HEK293 (cell line): ENCODE results near the gene C19orf33.

Experiments used
- EGR2 ChIP-seq: fragments of 450-650 bp; formaldehyde crosslinking; IDR thresholded peaks from 2 replicates; pipeline ENCODE4 v1.5.1; 2016; ENCODE audit warnings: low read depth, missing biosample characterization, missing genetic modification characterization
- KLF1 ChIP-seq: fragments of 450-650 bp; formaldehyde crosslinking; IDR thresholded peaks from 2 replicates; pipeline ENCODE4 v1.5.1; 2016; ENCODE audit warnings: missing biosample characterization, missing genetic modification characterization
- MYNN ChIP-seq: fragments of 450-650 bp; formaldehyde crosslinking; IDR thresholded peaks from 2 replicates; pipeline ENCODE4 v1.5.1; 2016; ENCODE audit warnings: missing biosample characterization, missing genetic modification characterization, borderline replicate concordance
- SCRT1 ChIP-seq: fragments of 450-650 bp; formaldehyde crosslinking; IDR thresholded peaks from 2 replicates; pipeline ENCODE4 v1.5.1; 2016; ENCODE audit warnings: missing biosample characterization, missing genetic modification characterization, borderline replicate concordance
- YY2 ChIP-seq: fragments of 450-650 bp; formaldehyde crosslinking; IDR thresholded peaks from 2 replicates; pipeline ENCODE4 v1.5.1; 2016; ENCODE audit warnings: missing biosample characterization, missing genetic modification characterization
- ZBTB48 ChIP-seq: fragments of 450-650 bp; formaldehyde crosslinking; IDR thresholded peaks from 2 replicates; pipeline ENCODE4 v1.5.1; 2016; ENCODE audit warnings: missing biosample characterization, missing genetic modification characterization
- ZFP69B ChIP-seq: fragments of 450-650 bp; formaldehyde crosslinking; IDR thresholded peaks from 2 replicates; pipeline ENCODE4 v1.5.1; 2016; ENCODE audit warnings: missing biosample characterization, missing genetic modification characterization
- ZNF133 ChIP-seq: fragments of 450-650 bp; formaldehyde crosslinking; IDR thresholded peaks from 2 replicates; pipeline ENCODE4 v1.5.1; 2016; ENCODE audit warnings: missing biosample characterization, missing genetic modification characterization
- ZNF146 ChIP-seq: fragments of 450-650 bp; formaldehyde crosslinking; IDR thresholded peaks from 2 replicates; pipeline ENCODE4 v1.5.1; 2016; ENCODE audit warnings: missing biosample characterization, missing genetic modification characterization
- ZNF155 ChIP-seq: fragments of 450-650 bp; formaldehyde crosslinking; IDR thresholded peaks from 2 replicates; pipeline ENCODE4 v1.5.1; 2016; ENCODE audit warnings: missing biosample characterization, missing genetic modification characterization
- ZNF221 ChIP-seq: fragments of 450-650 bp; formaldehyde crosslinking; IDR thresholded peaks from 2 replicates; pipeline ENCODE4 v1.5.1; 2017; ENCODE audit warnings: missing biosample characterization, missing genetic modification characterization, borderline replicate concordance
- ZNF223 ChIP-seq: fragments of 450-650 bp; formaldehyde crosslinking; IDR thresholded peaks from 2 replicates; pipeline ENCODE4 v1.5.1; 2016; ENCODE audit warnings: missing biosample characterization, missing genetic modification characterization
- ZNF23 ChIP-seq: fragments of 450-650 bp; formaldehyde crosslinking; IDR thresholded peaks from 2 replicates; pipeline ENCODE4 v1.5.1; 2016; ENCODE audit warnings: missing biosample characterization, missing genetic modification characterization, borderline replicate concordance
- ZNF366 ChIP-seq: fragments of 450-650 bp; formaldehyde crosslinking; conservative IDR thresholded peaks from 2 replicates; pipeline ENCODE4 v1.5.1; 2016; ENCODE audit warnings: missing biosample characterization, missing genetic modification characterization
- ZNF544 ChIP-seq: fragments of 450-650 bp; formaldehyde crosslinking; IDR thresholded peaks from 2 replicates; pipeline ENCODE4 v1.5.0; 2017; ENCODE audit warnings: missing biosample characterization, missing genetic modification characterization
- ZNF549 ChIP-seq: fragments of 450-650 bp; IDR thresholded peaks from 2 replicates; pipeline ENCODE4 v1.5.1; 2018; ENCODE audit warnings: missing biosample characterization, missing genetic modification characterization, mild to moderate bottlenecking, inconsistent platforms, moderate library complexity
- ZNF571 ChIP-seq: fragments of 450-650 bp; formaldehyde crosslinking; IDR thresholded peaks from 2 replicates; pipeline ENCODE4 v1.5.0; 2017; ENCODE audit warnings: missing biosample characterization, missing genetic modification characterization
- ZNF585B ChIP-seq: fragments of 450-650 bp; formaldehyde crosslinking; IDR thresholded peaks from 2 replicates; pipeline ENCODE4 v1.5.1; 2016; ENCODE audit warnings: missing biosample characterization, missing genetic modification characterization
- ZNF654 ChIP-seq: fragments of 450-650 bp; formaldehyde crosslinking; IDR thresholded peaks from 2 replicates; pipeline ENCODE4 v1.5.1; 2016; ENCODE audit warnings: low read depth, missing biosample characterization, missing genetic modification characterization
- ZNF658 ChIP-seq: fragments of 450-650 bp; formaldehyde crosslinking; IDR thresholded peaks from 2 replicates; pipeline ENCODE4; 2016; ENCODE audit warnings: missing biosample characterization, missing genetic modification characterization
- ZNF791 ChIP-seq: fragments of 450-650 bp; formaldehyde crosslinking; IDR thresholded peaks from 2 replicates; pipeline ENCODE4 v1.5.1; 2016; ENCODE audit warnings: missing biosample characterization, missing genetic modification characterization
- ZNF830 ChIP-seq: fragments of 450-650 bp; IDR thresholded peaks from 2 replicates; pipeline ENCODE4 v1.5.0; 2018; ENCODE audit warnings: missing biosample characterization, missing genetic modification characterization, low read depth, mild to moderate bottlenecking, moderate library complexity
- ZSCAN30 ChIP-seq: fragments of 450-650 bp; IDR thresholded peaks from 2 replicates; pipeline ENCODE4 v1.5.1; 2018; ENCODE audit warnings: missing biosample characterization, mild to moderate bottlenecking, missing genetic modification characterization, moderate library complexity
- TF ChIP-seq, protein P1 (sequence below): fragments of 450-650 bp; formaldehyde crosslinking; IDR thresholded peaks from 2 replicates; pipeline ENCODE4 v1.5.1; 2016; ENCODE audit warnings: missing biosample characterization, missing genetic modification characterization
- TF ChIP-seq, protein P2 (sequence below): fragments of 450-650 bp; formaldehyde crosslinking; IDR thresholded peaks from 2 replicates; pipeline ENCODE4 v1.5.1; 2016; ENCODE audit warnings: missing biosample characterization, missing genetic modification characterization
- TF ChIP-seq, protein P3 (sequence below): fragments of 450-650 bp; formaldehyde crosslinking; IDR thresholded peaks from 2 replicates; pipeline ENCODE4 v1.5.1; 2016; ENCODE audit warnings: missing biosample characterization, missing genetic modification characterization, low read depth
- TF ChIP-seq, protein P4 (sequence below): fragments of 450-650 bp; formaldehyde crosslinking; IDR thresholded peaks from 2 replicates; pipeline ENCODE4 v1.5.1; 2017; ENCODE audit warnings: missing biosample characterization, mild to moderate bottlenecking, missing genetic modification characterization, moderate library complexity
- TF ChIP-seq, protein P5 (sequence below): fragments of 450-650 bp; formaldehyde crosslinking; IDR thresholded peaks from 2 replicates; pipeline ENCODE4 v1.5.1; 2016; ENCODE audit warnings: missing biosample characterization, missing genetic modification characterization
- TF ChIP-seq, protein P6 (sequence below): fragments of 450-650 bp; formaldehyde crosslinking; IDR thresholded peaks from 2 replicates; pipeline ENCODE4 v1.5.1; 2016; ENCODE audit warnings: missing biosample characterization, missing genetic modification characterization

C19orf33 gene

DNA sequence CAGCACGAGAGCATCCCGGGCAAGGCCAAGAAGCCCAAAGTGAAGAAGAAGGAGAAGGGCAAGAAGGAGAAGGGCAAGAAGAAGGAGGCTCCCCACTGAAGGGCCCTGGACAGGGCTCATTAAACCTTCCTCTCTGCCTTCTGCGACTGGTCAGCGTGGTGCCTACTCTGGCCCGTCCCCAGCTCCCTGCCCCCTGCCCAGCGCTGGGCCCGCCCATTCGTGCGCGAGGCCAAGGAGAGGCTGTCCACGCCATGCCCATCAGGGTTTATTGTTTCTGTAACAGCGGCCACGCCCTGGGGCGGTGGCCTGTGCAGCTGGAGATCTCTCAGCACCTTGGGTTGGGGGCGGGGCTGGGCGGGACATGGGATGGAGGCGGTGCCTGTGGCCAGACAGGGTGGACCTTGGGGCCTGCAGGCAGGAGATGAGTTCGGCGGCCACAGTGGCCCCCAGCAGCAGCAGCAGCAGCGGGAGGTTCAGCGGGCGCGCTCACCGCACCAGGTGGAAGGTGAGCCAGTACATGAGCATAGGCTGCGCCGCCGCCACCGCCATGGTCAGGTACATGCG lies 897 bp downstream of the C19orf33 start (continued):
- TF ChIP-seq, protein P1, sequence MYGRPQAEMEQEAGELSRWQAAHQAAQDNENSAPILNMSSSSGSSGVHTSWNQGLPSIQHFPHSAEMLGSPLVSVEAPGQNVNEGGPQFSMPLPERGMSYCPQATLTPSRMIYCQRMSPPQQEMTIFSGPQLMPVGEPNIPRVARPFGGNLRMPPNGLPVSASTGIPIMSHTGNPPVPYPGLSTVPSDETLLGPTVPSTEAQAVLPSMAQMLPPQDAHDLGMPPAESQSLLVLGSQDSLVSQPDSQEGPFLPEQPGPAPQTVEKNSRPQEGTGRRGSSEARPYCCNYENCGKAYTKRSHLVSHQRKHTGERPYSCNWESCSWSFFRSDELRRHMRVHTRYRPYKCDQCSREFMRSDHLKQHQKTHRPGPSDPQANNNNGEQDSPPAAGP: peak; percentile 94
- TF ChIP-seq ZNF366 (tag by site-specific recombination) (0 out of 2 replicates have a peak, but pooled peaks have one; percentile 21), ZNF571 (no peak), SCRT1 (no peak), EGR2 (tag by site-specific recombination) (no peak), ZNF133 (tag by site-specific recombination) (no peak), MYNN (no peak), KLF1 (tag by site-specific recombination) (peak; percentile 100), ZFP69B (tag by site-specific recombination) (0 out of 2 replicates have a peak, but pooled peaks have one; percentile 35), ZBTB48 (tag by site-specific recombination) (no peak), ZSCAN30 (tag by site-specific recombination) (no peak), ZNF544 (tag by site-specific recombination) (no peak), ZNF585B (tag by site-specific recombination) (no peak), ZNF654 (tag by site-specific recombination) (no peak), ZNF221 (no peak), ZNF830 (tag by site-specific recombination) (no peak), ZNF23 (no peak), ZNF791 (tag by site-specific recombination) (no peak), ZNF146 (tag by site-specific recombination) (no peak), ZNF658 (tag by site-specific recombination) (no peak), ZNF223 (tag by site-specific recombination) (no peak), ZNF549 (tag by site-specific recombination) (no peak), YY2 (tag by site-specific recombination) (no peak), ZNF155 (tag by site-specific recombination) (no peak)
- TF ChIP-seq, protein P2, sequence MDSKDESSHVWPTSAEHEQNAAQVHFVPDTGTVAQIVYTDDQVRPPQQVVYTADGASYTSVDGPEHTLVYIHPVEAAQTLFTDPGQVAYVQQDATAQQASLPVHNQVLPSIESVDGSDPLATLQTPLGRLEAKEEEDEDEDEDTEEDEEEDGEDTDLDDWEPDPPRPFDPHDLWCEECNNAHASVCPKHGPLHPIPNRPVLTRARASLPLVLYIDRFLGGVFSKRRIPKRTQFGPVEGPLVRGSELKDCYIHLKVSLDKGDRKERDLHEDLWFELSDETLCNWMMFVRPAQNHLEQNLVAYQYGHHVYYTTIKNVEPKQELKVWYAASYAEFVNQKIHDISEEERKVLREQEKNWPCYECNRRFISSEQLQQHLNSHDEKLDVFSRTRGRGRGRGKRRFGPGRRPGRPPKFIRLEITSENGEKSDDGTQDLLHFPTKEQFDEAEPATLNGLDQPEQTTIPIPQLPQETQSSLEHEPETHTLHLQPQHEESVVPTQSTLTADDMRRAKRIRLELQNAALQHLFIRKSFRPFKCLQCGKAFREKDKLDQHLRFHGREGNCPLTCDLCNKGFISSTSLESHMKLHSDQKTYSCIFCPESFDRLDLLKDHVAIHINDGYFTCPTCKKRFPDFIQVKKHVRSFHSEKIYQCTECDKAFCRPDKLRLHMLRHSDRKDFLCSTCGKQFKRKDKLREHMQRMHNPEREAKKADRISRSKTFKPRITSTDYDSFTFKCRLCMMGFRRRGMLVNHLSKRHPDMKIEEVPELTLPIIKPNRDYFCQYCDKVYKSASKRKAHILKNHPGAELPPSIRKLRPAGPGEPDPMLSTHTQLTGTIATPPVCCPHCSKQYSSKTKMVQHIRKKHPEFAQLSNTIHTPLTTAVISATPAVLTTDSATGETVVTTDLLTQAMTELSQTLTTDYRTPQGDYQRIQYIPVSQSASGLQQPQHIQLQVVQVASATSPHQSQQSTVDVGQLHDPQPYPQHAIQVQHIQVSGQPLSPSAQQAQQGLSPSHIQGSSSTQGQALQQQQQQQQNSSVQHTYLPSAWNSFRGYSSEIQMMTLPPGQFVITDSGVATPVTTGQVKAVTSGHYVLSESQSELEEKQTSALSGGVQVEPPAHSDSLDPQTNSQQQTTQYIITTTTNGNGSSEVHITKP: no peak
- TF ChIP-seq, protein P3, sequence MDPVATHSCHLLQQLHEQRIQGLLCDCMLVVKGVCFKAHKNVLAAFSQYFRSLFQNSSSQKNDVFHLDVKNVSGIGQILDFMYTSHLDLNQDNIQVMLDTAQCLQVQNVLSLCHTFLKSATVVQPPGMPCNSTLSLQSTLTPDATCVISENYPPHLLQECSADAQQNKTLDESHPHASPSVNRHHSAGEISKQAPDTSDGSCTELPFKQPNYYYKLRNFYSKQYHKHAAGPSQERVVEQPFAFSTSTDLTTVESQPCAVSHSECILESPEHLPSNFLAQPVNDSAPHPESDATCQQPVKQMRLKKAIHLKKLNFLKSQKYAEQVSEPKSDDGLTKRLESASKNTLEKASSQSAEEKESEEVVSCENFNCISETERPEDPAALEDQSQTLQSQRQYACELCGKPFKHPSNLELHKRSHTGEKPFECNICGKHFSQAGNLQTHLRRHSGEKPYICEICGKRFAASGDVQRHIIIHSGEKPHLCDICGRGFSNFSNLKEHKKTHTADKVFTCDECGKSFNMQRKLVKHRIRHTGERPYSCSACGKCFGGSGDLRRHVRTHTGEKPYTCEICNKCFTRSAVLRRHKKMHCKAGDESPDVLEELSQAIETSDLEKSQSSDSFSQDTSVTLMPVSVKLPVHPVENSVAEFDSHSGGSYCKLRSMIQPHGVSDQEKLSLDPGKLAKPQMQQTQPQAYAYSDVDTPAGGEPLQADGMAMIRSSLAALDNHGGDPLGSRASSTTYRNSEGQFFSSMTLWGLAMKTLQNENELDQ (tag by site-specific recombination): no peak
- TF ChIP-seq, protein P4, sequence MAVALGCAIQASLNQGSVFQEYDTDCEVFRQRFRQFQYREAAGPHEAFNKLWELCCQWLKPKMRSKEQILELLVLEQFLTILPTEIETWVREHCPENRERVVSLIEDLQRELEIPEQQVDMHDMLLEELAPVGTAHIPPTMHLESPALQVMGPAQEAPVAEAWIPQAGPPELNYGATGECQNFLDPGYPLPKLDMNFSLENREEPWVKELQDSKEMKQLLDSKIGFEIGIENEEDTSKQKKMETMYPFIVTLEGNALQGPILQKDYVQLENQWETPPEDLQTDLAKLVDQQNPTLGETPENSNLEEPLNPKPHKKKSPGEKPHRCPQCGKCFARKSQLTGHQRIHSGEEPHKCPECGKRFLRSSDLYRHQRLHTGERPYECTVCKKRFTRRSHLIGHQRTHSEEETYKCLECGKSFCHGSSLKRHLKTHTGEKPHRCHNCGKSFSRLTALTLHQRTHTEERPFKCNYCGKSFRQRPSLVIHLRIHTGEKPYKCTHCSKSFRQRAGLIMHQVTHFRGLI (tag by site-specific recombination): no peak
- TF ChIP-seq, protein P5, sequence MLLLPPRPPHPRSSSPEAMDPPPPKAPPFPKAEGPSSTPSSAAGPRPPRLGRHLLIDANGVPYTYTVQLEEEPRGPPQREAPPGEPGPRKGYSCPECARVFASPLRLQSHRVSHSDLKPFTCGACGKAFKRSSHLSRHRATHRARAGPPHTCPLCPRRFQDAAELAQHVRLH (tag by site-specific recombination): no peak
- TF ChIP-seq, protein P6, sequence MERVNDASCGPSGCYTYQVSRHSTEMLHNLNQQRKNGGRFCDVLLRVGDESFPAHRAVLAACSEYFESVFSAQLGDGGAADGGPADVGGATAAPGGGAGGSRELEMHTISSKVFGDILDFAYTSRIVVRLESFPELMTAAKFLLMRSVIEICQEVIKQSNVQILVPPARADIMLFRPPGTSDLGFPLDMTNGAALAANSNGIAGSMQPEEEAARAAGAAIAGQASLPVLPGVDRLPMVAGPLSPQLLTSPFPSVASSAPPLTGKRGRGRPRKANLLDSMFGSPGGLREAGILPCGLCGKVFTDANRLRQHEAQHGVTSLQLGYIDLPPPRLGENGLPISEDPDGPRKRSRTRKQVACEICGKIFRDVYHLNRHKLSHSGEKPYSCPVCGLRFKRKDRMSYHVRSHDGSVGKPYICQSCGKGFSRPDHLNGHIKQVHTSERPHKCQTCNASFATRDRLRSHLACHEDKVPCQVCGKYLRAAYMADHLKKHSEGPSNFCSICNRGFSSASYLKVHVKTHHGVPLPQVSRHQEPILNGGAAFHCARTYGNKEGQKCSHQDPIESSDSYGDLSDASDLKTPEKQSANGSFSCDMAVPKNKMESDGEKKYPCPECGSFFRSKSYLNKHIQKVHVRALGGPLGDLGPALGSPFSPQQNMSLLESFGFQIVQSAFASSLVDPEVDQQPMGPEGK: peak; percentile 34; the same call in 1 of the 2 replicates
